Hepatocyte (in vitro differentiated cells): ENCODE measurements around the gene IL20. TPM values are rescaled to one million over a fixed set of nuclear protein-coding genes. Genes with fewer than 3 reads are reported as not detected.

Source experiments
- DNase-seq: peaks from one replicate; pipeline ENCODE4 v3.0.0-alpha.2; 2016; ENCODE audit warnings: low spot score
- H2AFZ ChIP-seq: fragments of 200-600 bp; sonication (generic); 2 replicates; pipeline ENCODE4 v1.6.0; 2016; ENCODE audit warnings: antibody characterized with exemption, mild to moderate bottlenecking
- H3K27ac ChIP-seq: fragments of 200-600 bp; sonication (generic); 2 replicates; pipeline ENCODE4 v1.5.1; 2016; ENCODE audit warnings: mild to moderate bottlenecking
- H3K27me3 ChIP-seq: fragments of 200-600 bp; sonication (generic); 2 replicates; pipeline ENCODE4 v1.6.1; 2016
- H3K36me3 ChIP-seq: fragments of 200-600 bp; sonication (generic); replicated peaks from 2 replicates; pipeline ENCODE4 v1.5.1; 2016; ENCODE audit warnings: low read depth; ENCODE audit not compliant: insufficient read depth
- H3K4me1 ChIP-seq: fragments of 200-600 bp; sonication (generic); 2 replicates; pipeline ENCODE4 v1.5.1; 2016; ENCODE audit warnings: mild to moderate bottlenecking, moderate library complexity; ENCODE audit not compliant: insufficient read depth
- H3K4me2 ChIP-seq: fragments of 200-600 bp; sonication (generic); 2 replicates; pipeline ENCODE4 v1.6.0; 2016
- H3K4me3 ChIP-seq: fragments of 200-600 bp; sonication (generic); 2 replicates; pipeline ENCODE4 v1.5.1; 2016; ENCODE audit warnings: mild to moderate bottlenecking
- H3K79me2 ChIP-seq: fragments of 200-600 bp; sonication (generic); 2 replicates; pipeline ENCODE4 v1.6.0; 2017; ENCODE audit warnings: mild to moderate bottlenecking
- H3K9me2 ChIP-seq: fragments of 200-600 bp; sonication (generic); replicated peaks from 2 replicates; pipeline ENCODE4 v1.6.0; 2017; ENCODE audit warnings: mild to moderate bottlenecking; ENCODE audit not compliant: insufficient read depth
- H3K9me3 ChIP-seq: fragments of 200-600 bp; sonication (generic); 2 replicates; pipeline ENCODE4 v1.5.1; 2016; ENCODE audit warnings: low read depth, mild to moderate bottlenecking
- H4K20me1 ChIP-seq: fragments of 200-600 bp; sonication (generic); 2 replicates; pipeline ENCODE4 v1.6.0; 2016; ENCODE audit warnings: mild to moderate bottlenecking; ENCODE audit not compliant: insufficient read depth, poor library complexity, severe bottlenecking
- CTCF ChIP-seq: fragments of 200-600 bp; sonication (generic); IDR thresholded peaks from 2 replicates; pipeline ENCODE4 v1.5.1; 2016; ENCODE audit warnings: antibody characterized with exemption, mild to moderate bottlenecking; ENCODE audit not compliant: poor library complexity
- EZH2 ChIP-seq: fragments of 200-600 bp; sonication (generic); IDR thresholded peaks from 2 replicates; pipeline ENCODE4 v1.6.1; 2016; ENCODE audit warnings: antibody characterized with exemption, mild to moderate bottlenecking, borderline replicate concordance
- EZH2phosphoT487 ChIP-seq: fragments of 200-600 bp; sonication (generic); IDR thresholded peaks from one replicate; pipeline ENCODE4 v1.6.1; 2018; ENCODE audit warnings: antibody characterized with exemption, mild to moderate bottlenecking, low read depth, moderate library complexity; ENCODE audit not compliant: unreplicated experiment, severe bottlenecking
- whole genome bisulfite sequencing: methylation state at CpG from one replicate; pipeline ENCODE4 v1.1.6; 2016; ENCODE audit warnings: low lambda C conversion rate; ENCODE audit errors: missing lambda C conversion rate; 5-methylcytosine and 5-hydroxymethylcytosine counted together
- polyA plus RNA-seq: library from polyadenylated mRNA; unstranded; fragments of >200 nt; fragmentation: Nextera tagmentation; extraction: Ambion mirVana; gene quantifications from 2 replicates; pipeline ENCODE4 v1.2.1, GENCODE V29; 2016
- total RNA-seq: library from RNA; depleted of rRNA; stranded (reverse); fragments of >200 nt; gene quantifications from 2 replicates; pipeline ENCODE4 v1.2.3, GENCODE V29; 2014

The IL20 gene
- total and polyA plus RNA-seq, 2 experiments from 2014 or later: not detected

DNA sequence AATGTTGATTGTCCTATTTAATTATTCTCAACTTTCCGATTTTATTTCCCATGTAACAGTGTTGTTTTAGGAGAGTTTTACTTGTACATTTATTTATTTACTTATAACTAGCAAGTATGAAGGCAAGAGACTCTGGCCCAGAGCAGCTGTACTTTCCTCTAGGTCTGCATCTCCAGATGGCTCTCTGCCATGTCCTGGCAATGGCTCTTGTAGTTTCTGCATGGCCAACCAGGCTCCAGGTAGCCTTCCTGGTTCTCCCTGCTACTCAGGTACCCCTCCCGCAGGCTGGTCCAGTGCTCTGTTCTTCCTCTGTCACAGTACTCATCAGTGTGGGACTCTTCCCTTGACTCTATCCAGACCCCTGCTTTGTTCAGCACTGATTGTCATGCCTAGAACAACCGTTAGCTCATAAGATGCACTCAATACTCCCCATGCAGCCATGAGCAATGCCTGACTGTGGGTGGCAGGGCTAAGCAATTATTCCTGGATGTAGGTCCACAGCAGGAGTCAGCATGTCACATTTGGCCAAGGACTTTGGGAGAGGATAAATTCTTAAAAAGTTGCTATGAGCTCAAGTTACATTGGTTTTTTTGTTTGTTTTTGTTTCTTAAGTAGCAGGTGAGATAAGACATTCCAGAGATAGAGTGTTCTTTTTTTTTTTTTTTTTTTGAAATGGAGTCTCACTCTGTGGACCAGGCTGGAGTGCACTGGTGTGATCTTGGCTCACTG is 10.9 kb upstream of the IL20 start:
- no peaks in the 10 kb centered on the region for H3K4me1 ChIP-seq
- H3K4me2 ChIP-seq: no peak overlapping the region
- no peak for DNase-seq
- H4K20me1 ChIP-seq: no peaks in the 10 kb centered on the region
- no peaks in the 10 kb centered on the region for H3K9me3 ChIP-seq
- H3K9me2 ChIP-seq: no peaks in the 10 kb centered on the region
- TF ChIP-seq EZH2phosphoT487 (no peak), EZH2 (no peak), CTCF (no peak)
- no peak overlapping the region for H3K27ac ChIP-seq
- no peaks in the 10 kb centered on the region for H3K79me2 ChIP-seq
- H3K27me3 ChIP-seq: peaks cover 12% of the 10 kb centered on the region
- H3K36me3 ChIP-seq: no peaks in the 10 kb centered on the region
- WGBS: 69% methylated on average over 3 of the region's 3 CpGs
- H3K4me3 ChIP-seq: no peak overlapping the region
- no peak overlapping the region for H2AFZ ChIP-seq

GRCh38 chr1:206855859-206856258 is 9.6 kb upstream of the IL20 start:
- Histone ChIP-seq H3K9me2 (no peaks in the 10 kb centered on the region), H3K4me1 (no peaks in the 10 kb centered on the region), H3K4me3 (no peak overlapping the region), H3K27me3 (peaks cover 7% of the 10 kb centered on the region), H3K4me2 (no peak overlapping the region), H3K79me2 (no peaks in the 10 kb centered on the region), H3K27ac (no peak overlapping the region), H3K9me3 (no peaks in the 10 kb centered on the region), H2AFZ (no peak overlapping the region), H4K20me1 (no peaks in the 10 kb centered on the region), H3K36me3 (no peaks in the 10 kb centered on the region)
- WGBS: 92% methylated on average over 2 of the region's 2 CpGs
- DNase-seq: no peak
- TF ChIP-seq EZH2phosphoT487 (no peak), EZH2 (no peak), CTCF (no peak)

DNA sequence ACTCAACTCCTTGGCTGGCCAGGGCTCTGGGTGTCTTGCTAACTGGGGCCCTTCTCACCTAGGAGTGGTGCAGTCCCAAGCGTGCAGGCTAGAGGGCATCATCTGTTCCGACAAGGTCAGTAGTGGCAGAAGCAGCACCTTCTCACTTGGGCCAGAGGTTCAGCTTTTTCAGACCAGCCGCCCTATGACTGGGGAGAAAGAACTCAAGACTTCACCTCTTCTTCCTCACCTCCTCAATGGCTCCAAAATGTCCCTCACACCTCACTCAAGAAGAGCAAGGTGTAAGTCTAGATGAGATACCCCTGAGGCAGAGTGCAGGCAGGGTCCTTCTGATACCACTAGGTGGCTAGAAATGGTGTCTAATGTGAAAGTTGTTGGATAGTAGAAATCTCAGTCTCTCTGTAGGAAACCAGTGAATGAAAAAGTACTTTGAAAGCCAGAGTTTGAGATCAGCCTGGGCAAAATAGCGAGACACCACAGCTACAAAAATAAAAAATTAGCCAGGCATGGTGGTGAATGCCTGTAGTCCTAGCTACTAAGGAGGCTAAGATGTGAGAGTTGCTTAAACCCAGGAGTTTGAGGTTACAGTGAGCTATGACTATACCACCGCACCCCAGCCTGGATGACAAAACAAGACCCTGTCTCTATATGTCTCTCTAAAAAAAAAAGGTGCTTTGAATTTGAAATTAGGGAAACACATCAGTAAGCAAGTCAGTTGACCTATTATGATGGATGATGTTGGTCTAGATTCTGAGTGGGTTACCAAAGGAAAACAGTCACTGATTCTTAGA is 8.6 kb upstream of the IL20 start:
- H2AFZ ChIP-seq: no peak overlapping the region
- no peaks in the 10 kb centered on the region for H4K20me1 ChIP-seq
- no peaks in the 10 kb centered on the region for H3K9me2 ChIP-seq
- peaks cover 10% of the 10 kb centered on the region for H3K27me3 ChIP-seq
- no peak overlapping the region for H3K27ac ChIP-seq
- 89% methylated on average over 5 of the region's 5 CpGs for WGBS
- H3K4me2 ChIP-seq: no peak overlapping the region
- H3K79me2 ChIP-seq: no peaks in the 10 kb centered on the region
- no peaks in the 10 kb centered on the region for H3K4me1 ChIP-seq
- no peaks in the 10 kb centered on the region for H3K36me3 ChIP-seq
- no peak overlapping the region for H3K4me3 ChIP-seq
- no peak for DNase-seq
- H3K9me3 ChIP-seq: no peaks in the 10 kb centered on the region
- peak; percentile 13 for TF ChIP-seq CTCF
- no peak for TF ChIP-seq EZH2phosphoT487
